HG02884 (cell line): Measurements from ENCODE around the gene SPR.

Source experiments
- ATAC-seq: cut with Tn5 transposase; IDR thresholded peaks from one replicate; pipeline ENCODE4 v1.9.1; 2021; ENCODE audit warnings: mild to moderate bottlenecking, moderate library complexity; ENCODE audit not compliant: unreplicated experiment

The SPR gene

DNA sequence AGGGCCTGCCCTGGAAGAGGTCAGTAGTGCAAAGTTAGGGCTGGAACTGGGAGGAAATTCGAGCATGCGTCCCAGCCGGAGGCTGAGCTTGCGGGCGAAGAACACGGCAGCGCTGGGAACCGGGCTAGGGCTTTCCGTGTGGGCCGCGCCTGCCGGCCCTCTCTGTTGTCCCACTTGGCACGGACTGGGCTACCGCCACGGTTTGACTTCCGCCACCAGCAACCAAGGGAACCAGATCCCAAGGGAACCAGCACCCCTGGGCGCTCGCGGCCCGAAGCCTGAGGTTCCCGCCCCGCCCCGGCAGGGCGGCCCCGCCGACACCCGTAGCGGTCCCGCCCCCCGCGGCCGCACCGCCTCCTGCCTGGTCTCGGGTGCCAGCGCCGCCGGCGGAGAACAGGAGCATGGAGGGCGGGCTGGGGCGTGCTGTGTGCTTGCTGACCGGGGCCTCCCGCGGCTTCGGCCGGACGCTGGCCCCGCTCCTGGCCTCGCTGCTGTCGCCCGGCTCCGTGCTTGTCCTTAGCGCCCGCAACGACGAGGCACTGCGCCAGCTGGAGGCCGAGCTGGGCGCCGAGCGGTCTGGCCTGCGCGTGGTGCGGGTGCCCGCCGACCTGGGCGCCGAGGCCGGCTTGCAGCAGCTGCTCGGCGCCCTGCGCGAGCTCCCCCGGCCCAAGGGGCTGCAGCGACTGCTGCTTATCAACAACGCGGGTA lies at the start of gene SPR:
Gene SPR, plus strand, starts transcription at position 377 of the 708 bp plus-strand sequence. Its CDS starts 25 bp downstream, at position 402.
- peak; percentile 86 for ATAC-seq

DNA sequence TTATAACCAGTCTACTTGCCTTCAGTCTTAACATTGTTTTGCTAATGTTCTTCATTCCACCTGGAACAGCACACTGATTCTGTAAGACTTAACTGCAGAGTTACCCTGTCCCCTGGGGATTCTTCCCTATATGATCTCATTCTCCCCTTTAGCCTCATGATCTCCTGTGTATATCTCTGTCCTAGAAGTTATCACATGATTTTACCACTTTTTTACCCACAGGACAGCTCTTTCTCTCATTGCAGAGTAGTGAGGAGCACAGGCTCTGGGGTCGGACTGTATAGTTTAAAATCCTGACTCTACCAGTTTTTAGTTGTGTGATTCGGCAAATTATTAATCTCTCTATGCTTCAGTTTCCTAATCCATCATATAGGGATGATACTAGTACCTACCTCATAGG lies 47.1 kb upstream of the SPR start:
- ATAC-seq = no peak

GRCh38 chr2:72841462-72842125 lies 45.6 kb upstream of the SPR start:
- ATAC-seq = no peak

GRCh38 chr2:72843301-72843700 lies 43.9 kb upstream of the SPR start:
- no peak for ATAC-seq

DNA sequence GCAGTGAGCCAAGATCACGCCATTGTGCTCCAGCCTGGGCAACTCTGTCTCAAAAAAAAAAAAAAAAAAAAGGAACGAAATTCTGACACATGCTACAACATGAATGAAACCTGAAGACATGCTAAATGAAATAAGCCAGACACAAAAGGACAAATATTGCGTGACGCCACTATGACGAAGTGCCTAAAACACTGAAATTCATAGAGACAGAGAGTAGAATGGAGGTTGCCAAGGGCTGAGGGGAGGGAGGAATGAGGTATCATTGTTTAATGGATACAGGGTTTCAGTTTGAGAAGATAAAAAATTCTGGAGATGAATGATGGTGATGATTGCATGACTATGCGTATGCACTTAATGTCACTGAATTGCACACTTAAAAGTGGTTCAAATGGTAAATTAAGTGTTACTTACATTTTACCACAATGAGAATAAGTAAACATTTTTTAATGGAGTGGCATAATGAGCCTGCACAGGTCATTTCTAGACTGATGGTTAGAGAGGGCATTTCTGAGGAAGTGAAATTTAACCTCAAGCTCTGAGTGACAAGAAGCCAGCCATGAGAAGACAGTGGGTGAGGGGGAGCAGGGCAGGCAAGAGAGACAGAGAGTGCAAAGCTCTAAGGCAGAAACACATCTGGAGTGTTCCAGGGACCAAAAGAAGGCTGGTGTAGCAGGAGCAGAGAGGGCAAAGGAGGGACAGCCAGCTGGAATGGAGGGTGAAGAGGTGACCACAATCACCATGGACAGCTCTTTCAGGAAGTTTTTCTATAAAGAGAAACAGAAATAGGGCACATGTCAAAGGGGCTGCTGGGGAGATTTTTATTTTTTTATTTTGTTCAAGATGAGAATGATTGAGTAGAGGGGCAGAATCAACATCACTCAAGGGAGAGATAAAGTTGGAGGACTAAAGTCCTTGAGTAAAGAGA lies 40.8 kb upstream of the SPR start:
- ATAC-seq = peak; percentile 82

GRCh38 chr2:72847534-72848315 lies 39.5 kb upstream of the SPR start:
- no peak for ATAC-seq

DNA sequence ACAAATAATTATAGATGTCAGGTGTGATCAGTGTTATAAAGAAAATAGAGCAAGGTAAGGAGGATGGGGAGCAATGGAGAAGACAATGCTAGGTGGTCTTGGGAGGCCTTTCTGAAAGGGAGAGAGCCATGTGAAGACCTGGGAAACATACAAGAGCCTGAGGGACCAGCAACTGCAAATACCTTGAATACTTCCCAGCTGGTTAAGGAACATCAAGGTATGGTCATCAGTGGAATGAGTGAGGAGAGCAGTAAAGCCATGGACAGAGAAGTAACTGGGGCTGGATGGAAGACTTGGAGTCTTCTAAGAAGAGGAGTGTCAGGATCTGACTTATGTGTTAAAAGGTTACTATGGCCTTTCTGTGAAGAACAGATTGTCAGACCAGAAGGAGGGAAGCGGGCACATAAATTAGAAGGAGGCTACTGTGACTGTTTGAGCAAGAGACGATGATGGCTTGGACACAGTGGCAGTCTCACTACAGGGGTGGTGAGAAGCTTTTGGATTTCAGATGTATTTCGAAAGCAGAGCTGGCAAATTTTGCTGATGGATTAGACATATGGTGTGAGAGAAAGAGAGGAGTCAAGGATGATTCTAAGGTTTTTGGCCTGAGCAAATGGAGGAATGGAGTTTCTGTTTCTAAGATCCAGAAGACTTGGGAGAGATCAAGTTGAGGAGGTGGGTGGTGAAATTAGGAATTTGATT lies 38.6 kb upstream of the SPR start:
- no peak for ATAC-seq

GRCh38 chr2:72849138-72849462 lies 38.1 kb upstream of the SPR start:
- ATAC-seq = no peak

DNA sequence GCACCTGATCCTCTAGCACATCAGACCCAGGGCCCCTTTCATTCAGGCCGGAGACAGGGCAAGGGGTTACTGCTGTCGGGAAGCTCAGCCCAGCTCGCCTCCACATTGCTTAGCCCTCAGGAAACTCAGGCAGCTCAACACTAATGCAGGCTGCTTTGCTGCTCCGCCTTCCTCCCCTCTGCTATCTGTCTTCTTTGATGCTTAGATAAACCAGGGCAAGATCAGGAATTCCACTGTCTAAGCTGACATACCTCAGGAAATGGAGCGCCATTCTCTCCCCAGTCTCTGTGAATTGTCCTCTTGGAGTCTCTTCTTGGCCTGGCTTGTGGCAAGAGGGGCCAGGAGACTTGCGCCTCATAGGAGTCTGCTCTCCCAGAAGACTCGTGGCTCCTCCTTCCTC lies 35.9 kb upstream of the SPR start:
- no peak for ATAC-seq

DNA sequence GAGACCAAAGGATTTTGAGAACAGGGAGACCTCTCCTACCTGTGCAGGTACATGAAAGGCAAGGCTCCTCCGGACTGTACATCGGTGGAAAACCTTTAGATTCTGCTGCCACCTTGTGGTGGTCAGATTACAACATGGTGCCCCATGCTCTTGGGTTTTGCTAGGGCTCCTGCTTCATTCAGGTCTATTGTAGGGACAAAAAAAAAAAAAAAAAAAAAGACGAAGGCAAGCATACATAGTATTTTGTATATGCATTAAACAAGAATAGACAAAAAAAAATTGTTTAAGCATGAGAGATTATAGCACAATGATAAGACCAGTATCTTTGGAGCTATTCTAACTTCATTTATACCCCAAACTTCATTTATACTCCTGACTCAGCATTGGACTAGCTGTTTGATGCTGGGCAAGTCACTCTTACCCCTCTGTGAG lies 27.4 kb upstream of the SPR start:
- peak; percentile 57 for ATAC-seq

GRCh38 chr2:72862239-72862988 lies 24.8 kb upstream of the SPR start:
- ATAC-seq = peak; percentile 91

DNA sequence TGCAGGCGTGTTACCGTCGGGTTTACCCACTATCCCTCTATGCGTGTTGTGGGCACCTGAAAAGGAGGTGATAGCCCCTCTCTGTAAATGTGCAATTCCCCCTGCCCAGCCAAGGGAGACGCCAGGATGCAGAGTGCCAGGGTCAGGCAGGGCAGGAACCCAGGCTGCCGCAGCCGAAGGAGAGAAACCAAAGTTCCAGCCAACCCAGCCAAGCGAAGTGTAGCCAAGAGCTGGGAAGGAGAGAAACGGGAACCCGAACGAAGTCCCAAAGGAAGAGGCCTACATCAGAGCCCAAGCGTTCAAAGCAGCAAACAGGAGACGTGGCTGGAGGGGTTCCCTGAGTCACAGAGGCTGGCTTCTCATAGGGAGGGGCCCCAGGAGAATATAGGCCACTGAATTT lies 24.2 kb upstream of the SPR start:
- no peak for ATAC-seq

DNA sequence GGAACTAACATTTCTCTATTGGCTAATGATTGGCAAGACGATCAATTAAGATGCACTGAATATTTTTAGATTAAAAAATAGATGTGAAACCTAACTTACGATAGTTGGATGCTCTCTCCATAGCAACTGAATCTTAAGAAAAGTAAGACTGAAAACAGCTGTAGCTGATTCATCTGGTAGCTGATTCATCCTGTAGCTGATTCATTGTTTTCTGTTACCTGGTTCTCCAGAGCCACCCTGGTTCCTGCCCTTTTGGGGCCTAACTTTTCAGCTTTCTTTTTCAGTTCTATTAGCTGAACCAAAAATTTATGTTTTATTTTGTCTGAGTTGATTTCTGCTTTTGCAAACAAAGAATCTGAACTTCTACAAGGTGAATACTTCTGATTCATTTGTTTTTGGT lies 22.7 kb upstream of the SPR start:
- peak; percentile 49 for ATAC-seq

GRCh38 chr2:72871060-72871459 lies 16.1 kb upstream of the SPR start:
- ATAC-seq = no peak

DNA sequence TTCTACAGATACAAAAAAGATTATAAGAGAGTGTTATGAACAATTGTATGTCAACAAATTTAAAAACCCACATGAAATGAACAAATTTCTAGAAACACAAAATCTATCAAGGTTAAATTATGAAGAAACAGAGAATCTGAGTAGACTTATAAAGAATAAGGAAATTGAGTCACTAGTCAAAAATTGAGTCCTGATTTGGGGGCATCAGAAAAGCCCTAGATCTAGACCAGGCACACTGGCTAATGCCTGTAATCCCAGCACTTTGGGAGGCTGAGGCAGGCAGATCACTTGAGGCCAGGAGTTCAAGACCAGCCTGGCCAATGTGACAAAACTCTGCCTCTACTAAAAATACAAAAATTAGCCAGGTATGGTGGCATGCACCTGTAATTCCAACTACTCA lies 15.3 kb upstream of the SPR start:
- ATAC-seq = no peak

GRCh38 chr2:72883356-72883962 lies 3.7 kb upstream of the SPR start:
- ATAC-seq = no peak

DNA sequence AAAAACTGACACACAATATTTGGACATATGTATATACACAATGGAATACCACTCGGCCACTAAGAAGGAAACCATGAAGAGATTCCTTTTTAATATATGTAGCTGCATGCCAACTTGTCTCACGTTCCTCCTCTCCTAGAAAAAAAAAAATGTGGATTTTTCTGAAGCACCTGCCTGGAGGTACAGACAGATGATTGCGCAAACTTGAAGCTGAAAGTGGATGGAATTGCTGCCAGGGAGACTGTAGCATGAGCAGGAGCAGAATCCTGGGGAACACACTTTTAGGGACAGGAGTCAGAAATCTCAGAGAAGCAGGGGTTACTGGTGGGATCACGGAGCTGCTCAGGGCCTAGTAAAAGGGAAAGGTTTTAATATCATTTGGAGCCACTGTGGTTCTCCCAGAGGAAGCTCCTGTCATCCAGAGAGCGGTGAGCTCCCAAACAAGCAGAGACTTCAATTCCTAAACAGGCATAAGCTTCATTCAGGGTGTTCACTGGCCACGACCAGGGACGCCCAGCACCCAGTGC lies 640 bp upstream of the SPR start:
- ATAC-seq = no peak

DNA sequence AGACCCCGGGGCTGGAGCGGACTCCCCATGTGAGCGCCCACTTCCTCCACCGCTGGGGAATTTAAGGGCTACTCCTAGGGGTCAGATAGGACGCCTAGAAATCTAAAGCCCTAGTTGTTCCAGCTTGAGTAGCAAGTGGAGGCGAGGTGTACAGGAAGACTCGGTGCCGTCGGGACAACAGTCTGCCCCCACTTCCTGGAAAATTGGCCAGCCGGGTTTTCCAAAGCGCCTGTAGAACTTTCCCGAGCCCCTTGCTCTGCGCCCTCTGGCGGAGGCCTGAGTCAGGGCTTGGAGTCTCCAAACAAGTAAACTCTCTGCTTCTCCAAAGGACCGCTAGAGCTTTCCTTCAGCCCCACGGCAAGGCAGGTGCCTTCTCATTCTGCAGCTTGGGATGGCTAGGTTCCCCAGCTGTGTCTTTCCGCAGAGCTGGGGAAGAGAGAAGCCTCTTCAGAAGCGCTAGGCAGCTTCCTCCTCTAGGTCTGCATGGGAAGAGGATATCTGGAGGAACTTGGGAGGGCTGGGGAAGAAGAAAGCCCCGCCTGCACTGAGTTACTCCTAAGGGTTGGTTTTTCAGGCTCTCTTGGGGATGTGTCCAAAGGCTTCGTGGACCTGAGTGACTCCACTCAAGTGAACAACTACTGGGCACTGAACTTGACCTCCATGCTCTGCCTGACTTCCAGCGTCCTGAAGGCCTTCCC lies 681 bp downstream of the SPR start:
- peak; percentile 28 for ATAC-seq
